Measurements from ENCODE around the gene AGAP9. TPM values are rescaled to one million over a fixed set of nuclear protein-coding genes. Genes with fewer than 3 reads are reported as not detected.
"Not testable (repeated sequence)": the region's sequence is repeated elsewhere in the genome, so short reads cannot be mapped to it uniquely, and the experiment has no call there.

AGAP9 gene
- total RNA-seq, 6 experiments from 2014 or later, result 2.2 to 3.3 (median 3.0) TPM

DNA sequence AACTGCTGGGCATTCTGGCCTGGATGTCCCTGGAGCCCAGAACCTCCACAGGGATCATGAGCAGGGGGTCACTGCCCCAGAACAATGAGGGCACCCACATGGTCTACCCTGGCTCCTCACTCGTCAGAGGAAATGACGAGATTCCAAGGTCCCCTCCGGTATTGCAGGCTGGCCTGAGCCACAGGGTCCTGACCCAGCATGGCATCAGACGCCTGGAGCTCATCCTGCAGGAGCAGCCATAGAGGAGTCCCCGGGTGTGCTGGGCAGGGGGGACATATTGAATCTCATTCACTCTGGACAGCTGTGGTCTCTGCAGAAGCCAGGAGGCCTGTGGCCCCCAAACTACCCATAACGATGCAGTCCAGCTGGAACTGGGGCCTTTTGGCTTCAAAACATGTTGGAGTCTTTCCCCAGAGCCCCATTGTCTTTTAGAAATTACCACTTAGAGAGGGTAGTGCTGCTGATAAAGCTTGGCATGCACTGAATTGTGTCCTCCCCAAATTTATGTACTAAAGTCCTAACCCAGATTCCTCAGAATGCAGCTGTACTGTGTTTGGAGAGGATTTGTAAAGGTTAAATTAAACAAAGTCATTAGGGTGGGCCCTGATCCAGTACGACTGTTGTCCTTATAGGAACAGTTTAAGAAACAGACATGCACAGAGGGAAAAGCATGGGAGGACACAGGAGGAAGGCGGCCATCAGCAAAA, 67.2 kb downstream of the AGAP9 start:
- Mint-ChIP-seq H3K27ac (no peak overlapping the region), H3K36me3 (ENCODE audit: low read depth) (no peaks in the 10 kb centered on the region), H3K4me3 (no peak overlapping the region), H3K27me3 (ENCODE audit: insufficient read depth) (peaks cover 14% of the 10 kb centered on the region), H3K4me1 (ENCODE audit: low read depth) (peaks cover 20% of the 10 kb centered on the region), H3K9me3 (no peaks in the 10 kb centered on the region)
- no peak for DNase-seq
- TF ChIP-seq, protein P1, sequence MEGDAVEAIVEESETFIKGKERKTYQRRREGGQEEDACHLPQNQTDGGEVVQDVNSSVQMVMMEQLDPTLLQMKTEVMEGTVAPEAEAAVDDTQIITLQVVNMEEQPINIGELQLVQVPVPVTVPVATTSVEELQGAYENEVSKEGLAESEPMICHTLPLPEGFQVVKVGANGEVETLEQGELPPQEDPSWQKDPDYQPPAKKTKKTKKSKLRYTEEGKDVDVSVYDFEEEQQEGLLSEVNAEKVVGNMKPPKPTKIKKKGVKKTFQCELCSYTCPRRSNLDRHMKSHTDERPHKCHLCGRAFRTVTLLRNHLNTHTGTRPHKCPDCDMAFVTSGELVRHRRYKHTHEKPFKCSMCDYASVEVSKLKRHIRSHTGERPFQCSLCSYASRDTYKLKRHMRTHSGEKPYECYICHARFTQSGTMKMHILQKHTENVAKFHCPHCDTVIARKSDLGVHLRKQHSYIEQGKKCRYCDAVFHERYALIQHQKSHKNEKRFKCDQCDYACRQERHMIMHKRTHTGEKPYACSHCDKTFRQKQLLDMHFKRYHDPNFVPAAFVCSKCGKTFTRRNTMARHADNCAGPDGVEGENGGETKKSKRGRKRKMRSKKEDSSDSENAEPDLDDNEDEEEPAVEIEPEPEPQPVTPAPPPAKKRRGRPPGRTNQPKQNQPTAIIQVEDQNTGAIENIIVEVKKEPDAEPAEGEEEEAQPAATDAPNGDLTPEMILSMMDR (IDR thresholded peaks at IDR 0.05), result no peak

GRCh38 chr10:47455350-47456078, 67.9 kb downstream of the AGAP9 start:
- H3K36me3 Mint-ChIP-seq (ENCODE audit: low read depth); H3K9me3 Mint-ChIP-seq; H3K27ac Mint-ChIP-seq; H3K4me3 Mint-ChIP-seq; DNase-seq: not testable (repeated sequence)
- Mint-ChIP-seq H3K27me3 (ENCODE audit: insufficient read depth) (peaks cover 14% of the 10 kb centered on the region), H3K4me1 (ENCODE audit: low read depth) (peaks cover 15% of the 10 kb centered on the region)

DNA sequence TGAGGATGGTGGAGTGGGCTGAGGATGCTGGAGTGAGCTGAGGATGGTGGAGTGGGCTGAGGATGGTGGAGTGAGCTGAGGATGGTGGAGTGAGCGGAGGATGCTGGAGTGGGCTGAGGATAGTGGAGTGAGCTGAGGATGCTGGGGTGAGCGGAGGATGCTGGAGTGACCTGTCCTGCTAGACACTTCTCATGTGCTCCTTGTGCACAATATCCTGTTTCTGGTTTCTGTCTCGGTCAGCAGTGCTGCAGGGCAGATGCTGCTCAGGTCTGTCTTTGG, 68.7 kb downstream of the AGAP9 start:
- Mint-ChIP-seq H3K4me3 (no peak overlapping the region), H3K4me1 (ENCODE audit: low read depth) (peaks cover 15% of the 10 kb centered on the region), H3K27ac (no peak overlapping the region), H3K36me3 (ENCODE audit: low read depth) (no peaks in the 10 kb centered on the region), H3K27me3 (ENCODE audit: insufficient read depth) (peaks cover 19% of the 10 kb centered on the region), H3K9me3 (no peaks in the 10 kb centered on the region)
- TF ChIP-seq, protein P1 (IDR thresholded peaks at IDR 0.05), result no peak
- DNase-seq, result no peak

GRCh38 chr10:47454008-47454779, 69.2 kb downstream of the AGAP9 start:
- no peak overlapping the region for H3K4me3 Mint-ChIP-seq
- H3K9me3 Mint-ChIP-seq, result no peaks in the 10 kb centered on the region
- H3K27me3 Mint-ChIP-seq (ENCODE audit: insufficient read depth), result peaks cover 19% of the 10 kb centered on the region
- no peaks in the 10 kb centered on the region for H3K36me3 Mint-ChIP-seq (ENCODE audit: low read depth)
- no peak overlapping the region for H3K27ac Mint-ChIP-seq
- peaks cover 15% of the 10 kb centered on the region for H3K4me1 Mint-ChIP-seq (ENCODE audit: low read depth)
- TF ChIP-seq, protein P1 (IDR thresholded peaks at IDR 0.05), result no peak
- no peak for DNase-seq

DNA sequence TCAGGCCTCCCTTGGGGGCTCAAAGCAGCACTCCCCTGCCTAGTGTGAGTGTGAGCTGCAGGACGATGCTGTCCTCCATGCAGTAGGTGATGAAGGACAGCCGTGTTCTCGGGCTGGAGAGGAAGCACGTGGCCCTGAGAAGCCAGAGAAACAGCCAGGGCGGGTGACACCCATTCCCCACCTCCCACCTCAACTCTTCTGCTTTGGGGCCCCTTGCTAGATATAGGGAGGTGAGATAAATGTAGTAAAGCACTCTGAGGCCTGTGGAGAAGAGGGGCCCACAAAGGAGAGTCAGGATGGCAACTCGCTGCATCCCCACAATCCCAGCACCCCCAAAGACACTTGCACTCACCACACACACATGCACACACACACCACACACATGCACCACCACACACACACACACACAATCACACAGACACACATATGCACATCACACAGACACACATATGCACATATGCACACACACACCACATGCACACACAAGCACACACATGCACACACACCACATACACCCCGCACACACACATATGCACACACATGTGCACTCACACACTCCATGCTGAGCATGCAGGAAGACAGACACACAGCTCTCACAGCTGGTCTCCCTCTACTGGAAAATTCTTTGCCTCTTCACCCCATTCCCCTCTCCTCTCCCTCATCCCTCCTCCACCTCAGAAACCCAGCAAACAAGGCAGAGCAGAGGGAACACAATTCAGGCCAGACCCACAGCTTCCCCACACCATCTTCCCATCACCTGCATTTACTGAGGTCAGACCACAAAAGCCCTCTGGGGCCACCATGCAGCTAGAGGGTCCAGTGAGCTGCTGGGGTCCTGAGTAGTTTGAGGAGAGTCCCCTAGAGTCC, 70.1 kb downstream of the AGAP9 start:
- no peak overlapping the region for H3K4me3 Mint-ChIP-seq
- H3K27ac Mint-ChIP-seq, result no peak overlapping the region
- peaks cover 7% of the 10 kb centered on the region for H3K4me1 Mint-ChIP-seq (ENCODE audit: low read depth)
- TF ChIP-seq, protein P1 (IDR thresholded peaks at IDR 0.05), result no peak
- no peak for DNase-seq
- no peaks in the 10 kb centered on the region for H3K36me3 Mint-ChIP-seq (ENCODE audit: low read depth)
- H3K27me3 Mint-ChIP-seq (ENCODE audit: insufficient read depth), result peaks cover 19% of the 10 kb centered on the region
- no peaks in the 10 kb centered on the region for H3K9me3 Mint-ChIP-seq

Data from HFFc6 (cell line).